ENCODE measurements around the gene PKN1.

Gene PKN1

DNA sequence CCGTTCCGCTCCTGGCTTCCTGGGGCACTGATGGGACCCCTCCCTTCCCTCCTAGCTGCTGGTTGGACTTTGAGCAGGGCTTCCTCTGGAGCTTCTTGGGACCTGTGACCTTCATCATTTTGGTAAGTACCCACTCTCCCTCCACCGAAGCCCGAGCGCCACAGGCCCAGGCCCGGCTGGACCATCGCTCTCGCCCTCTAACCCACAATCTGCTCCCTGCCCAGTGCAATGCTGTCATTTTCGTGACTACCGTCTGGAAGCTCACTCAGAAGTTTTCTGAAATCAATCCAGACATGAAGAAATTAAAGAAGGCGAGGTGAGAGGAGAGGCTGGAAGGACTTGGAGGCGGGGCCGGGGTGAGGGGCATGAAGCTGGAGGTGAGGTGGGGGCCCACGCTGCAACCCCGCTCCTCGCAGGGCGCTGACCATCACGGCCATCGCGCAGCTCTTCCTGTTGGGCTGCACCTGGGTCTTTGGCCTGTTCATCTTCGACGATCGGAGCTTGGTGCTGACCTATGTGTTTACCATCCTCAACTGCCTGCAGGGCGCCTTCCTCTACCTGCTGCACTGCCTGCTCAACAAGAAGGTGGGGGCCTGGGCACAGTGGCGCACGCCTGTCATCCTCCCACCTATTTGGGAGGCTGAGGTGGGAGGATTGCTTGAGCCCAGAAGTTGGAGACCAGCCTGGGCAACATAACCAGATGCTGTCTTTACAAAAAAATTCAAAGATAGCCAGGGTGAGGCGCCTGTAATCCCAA is 26.3 kb upstream of the PKN1 start:
- DNase-seq = no peak

- DNase-seq = no peak
Observed at GRCh38 chr19:14407605-14408484, 25.3 kb upstream of the PKN1 start.

DNA sequence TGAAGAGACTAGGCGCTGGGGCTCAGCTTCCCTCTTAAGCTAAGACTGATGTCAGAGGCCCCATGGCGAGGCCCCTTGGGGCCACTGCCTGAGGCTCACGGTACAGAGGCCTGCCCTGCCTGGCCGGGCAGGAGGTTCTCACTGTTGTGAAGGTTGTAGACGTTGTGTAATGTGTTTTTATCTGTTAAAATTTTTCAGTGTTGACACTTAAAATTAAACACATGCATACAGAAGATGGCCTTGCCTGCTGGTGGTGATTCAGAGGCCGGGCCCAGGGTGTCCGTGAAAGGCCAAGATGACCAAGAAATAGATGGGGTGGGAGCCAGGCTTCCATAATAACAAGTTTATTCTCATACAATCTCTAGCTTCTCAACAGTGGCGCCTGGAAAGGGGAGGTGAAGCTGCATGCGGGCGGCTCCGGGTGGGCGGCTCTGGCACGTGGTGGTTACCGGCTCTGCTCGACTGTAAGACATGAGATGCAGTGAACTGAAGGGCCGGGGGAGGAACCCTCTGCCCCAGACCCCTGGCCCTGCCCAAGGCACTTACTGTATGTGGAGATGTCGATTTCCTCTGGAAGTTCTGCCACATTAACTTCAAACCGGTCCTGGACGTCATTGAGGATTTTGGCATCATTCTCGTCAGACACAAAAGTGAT is 24.5 kb upstream of the PKN1 start:
- no peak for DNase-seq

GRCh38 chr19:14409146-14410023 is 23.7 kb upstream of the PKN1 start:
- no peak for DNase-seq

- no peak for DNase-seq
Observed at GRCh38 chr19:14410091-14411051, 22.7 kb upstream of the PKN1 start.

DNA sequence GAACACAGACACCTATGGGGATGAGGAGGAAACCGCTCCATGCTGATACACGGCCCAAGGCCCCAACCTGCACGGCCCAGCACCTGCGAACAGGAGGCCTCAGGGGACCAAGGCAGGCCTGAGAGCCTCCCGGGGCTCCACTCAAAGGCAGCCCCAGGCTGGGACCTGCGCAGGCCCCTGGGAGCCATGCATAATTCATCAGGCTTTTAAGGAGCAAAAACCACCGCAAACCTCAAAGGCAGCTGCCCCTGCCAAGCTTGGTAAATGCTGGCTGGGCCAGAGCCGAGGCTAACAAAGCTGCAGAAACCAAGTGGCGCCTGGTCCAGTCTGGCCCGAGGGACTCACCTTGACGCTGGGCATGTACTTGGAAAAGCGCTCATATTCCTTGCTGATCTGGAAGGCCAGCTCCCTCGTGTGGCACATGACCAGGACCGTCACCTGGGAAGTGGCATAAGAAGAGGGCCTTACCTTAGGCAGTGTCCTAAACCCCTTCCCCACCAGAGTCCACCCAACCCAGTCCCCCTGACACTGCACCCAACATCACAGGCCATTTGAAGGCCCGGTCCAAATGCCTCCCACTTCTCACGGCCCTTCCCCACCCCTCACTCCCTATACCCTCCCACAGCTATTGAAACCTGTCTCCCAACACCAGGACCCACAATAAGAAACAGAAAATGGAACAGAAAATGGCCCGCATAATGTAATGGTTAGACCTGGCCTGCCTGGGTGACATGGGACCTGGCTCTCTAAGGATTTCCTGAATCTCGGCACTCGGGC is 21.8 kb upstream of the PKN1 start:
- no peak for DNase-seq

DNA sequence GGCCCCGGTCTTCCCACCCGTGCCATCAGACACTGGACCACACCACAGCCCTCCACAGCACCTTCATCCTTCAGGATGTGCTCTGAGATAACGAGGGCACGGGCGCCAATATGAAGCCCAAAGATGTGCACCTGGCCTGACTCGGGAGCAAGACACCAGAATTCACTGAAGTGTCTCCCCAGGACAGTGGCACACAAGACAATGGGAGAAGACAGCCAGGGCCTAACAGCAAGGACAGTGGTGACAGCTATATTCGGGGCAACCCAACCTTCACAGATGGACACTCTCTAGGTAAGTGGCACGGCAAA is 21.2 kb upstream of the PKN1 start:
- DNase-seq = no peak

DNA sequence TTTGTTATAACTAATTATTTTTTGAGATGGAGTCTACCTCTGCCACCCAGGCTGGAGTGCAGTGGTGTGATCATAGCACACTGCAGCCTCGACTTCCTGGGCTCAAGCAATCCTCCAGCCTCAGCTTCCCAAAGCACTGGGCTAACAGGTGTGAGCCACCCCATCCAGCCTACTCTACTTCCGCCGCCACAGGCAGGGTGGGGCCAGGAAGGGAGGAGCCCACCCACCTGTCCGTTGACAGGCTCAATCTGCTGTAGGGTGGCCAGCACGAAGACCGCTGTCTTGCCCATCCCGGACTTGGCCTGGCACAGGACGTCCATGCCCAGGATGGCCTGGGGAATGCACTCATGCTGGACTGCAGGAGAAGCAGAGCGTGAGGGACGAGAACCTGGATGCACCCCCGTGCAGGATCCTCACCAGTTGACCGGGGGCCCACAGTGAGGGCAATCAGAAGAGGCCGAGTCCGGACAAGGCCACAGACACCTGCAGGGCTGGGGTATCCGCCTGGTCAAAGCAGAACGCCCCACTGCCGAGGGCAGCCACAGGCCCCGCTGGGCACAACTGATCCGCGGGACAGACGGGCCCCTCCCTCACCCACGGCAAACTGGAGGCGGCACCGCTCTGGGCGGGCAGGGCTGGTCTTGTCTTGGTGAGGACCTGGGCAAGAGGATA is 20.6 kb upstream of the PKN1 start:
- DNase-seq = no peak

DNA sequence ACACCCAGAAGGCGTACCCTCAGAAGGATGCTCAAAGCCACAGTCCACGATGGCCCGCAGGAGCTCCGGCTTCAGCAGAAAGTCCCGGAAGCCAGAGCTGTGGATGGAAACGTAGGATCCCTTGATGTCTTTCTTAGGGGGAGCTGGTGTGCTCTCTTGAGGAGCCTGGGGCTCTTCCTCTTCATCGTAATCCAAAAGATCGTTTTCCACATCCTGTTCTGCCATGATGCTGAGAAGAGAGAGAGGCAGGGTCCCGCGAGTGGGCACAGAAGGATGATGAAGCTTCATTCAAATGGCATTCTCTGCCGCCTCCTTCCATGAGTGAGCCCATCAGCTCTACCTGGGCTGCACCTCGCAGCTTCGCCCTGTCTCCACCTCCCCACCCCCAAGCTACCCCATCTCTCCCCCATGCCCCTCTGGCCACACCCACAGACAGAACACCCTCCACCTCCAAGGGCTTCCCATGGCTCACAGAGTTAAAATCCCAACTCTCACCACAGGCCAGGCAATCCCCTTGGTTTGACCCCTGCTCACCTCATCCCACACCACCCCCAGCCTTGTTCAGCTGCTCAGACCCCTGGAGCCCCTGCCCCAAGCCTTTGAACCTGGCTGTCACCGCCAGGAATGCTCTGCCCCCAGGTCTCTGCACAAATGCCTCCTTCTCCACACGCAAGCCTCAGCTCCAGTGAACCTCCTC is 20.0 kb upstream of the PKN1 start:
- no peak for DNase-seq

DNA sequence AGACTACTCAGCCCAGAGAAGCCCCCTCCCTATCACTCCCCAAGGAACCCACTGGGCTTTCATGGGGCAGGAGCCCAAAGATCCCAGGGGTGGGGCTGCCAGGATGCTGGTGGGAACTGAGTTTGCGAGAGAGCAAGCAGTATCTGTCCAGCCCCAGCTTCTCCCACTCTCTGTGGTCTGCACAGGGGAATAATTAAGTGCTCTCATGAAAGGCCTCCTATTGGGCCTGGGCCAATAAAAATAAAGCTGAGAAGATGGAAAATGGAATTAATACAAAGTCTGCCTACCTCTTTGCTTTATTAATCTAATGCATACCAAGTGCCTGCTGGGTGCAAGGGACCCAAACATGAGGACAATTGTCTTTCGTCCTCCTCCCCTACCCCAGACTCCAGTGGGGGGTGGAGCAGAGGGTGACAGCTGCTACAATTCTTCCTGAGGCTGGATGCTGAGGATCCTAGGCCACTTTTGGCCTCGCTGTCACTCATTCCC is 19.4 kb upstream of the PKN1 start:
- no peak for DNase-seq

DNA sequence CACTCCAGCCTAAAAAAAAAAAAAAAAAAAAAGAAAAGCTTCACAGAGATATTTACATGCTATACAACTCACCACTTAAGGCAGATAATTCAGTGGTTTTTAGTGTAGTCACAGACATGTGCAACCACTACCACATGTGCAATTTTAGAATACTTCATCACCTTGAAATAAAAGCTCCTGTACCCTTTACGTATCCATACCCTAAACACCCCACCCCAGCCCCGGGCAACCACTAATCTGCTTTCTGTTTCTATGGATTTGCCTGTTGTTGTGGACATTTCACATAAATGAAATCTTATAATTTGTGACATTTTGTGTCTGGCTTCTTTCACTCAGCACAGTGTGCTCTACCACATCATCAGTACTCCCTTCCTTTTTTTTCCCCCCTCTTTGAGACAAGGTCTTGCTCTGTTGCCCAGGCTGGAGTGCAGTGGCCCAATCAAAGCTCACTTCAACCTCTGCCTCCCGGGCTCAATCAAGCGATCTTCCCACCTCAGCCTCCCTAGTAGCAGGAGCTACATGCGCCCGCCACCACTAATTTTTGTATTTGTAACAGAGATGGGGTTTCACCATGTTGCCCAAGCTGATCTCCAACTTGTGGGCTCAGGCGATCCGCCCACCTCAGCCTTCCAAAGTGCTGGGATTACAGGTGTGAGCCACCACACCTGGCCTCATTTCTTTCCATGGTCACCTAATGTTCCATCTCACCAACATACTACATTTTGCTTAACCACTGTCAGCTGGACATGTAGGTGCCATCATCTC is 18.0 kb upstream of the PKN1 start:
- no peak for DNase-seq

DNA sequence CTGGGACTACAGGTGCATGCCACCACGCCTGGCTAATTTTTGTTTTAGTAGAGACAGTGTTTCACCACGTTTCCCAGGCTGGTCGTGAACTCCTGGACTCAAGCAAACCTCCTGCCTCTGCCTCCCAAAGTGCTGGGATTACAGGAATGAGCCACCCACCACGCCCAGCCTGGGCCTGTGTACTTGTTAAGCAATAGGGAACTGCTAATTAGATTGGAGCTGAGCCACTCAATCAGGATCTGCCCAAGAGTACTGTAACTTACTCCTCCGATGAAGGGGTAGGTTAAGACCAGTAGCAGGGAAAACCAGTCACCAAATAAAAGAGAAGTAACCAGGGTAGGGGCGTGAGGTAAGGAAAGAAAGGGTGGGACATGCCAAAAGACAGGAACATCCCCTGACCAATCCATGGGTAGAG is 16.3 kb upstream of the PKN1 start:
- no peak for DNase-seq

GRCh38 chr19:14418856-14419105 is 14.3 kb upstream of the PKN1 start:
- no peak for DNase-seq

DNA sequence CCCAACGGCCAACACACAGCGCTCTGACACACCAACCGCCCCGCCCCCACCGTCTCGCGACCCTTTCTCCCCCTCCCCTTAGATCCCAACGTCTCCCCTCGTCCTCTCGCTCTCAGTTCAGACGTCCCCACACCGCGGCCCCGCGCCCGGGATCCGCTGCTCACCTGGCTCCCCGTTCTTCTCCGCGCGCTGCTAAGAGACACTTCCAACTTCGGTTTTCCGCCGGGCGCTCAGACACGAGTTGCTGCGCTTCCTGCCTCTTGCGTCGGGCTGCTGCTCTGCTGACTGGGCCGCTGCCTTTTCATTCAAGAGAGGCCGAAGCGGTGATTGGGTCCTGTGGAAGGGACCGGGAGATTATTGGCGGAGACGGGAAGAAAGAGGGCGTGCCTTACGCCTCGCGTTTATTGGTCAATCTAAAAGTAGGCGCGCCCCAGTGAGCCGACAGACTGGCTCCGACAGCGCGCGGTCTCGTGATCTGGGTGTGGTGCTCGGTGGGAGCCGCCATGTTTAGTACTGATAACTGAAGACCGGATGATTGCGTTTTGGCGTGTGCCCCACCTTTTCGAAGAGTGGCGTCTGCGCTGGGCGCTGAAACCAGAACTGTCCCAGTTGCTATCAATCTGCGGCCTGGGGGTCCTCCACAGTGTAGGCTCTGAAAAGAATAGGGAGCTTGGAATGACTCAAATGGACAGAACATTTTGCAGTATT is 13.8 kb upstream of the PKN1 start, which contains the start of gene DDX39A:
Gene DDX39A (minus strand): TSS at position 236 of the 708 bp plus-strand sequence. CDS start 6,121 bp downstream, outside the sequence.
- DNase-seq = peak; percentile 99

DNA sequence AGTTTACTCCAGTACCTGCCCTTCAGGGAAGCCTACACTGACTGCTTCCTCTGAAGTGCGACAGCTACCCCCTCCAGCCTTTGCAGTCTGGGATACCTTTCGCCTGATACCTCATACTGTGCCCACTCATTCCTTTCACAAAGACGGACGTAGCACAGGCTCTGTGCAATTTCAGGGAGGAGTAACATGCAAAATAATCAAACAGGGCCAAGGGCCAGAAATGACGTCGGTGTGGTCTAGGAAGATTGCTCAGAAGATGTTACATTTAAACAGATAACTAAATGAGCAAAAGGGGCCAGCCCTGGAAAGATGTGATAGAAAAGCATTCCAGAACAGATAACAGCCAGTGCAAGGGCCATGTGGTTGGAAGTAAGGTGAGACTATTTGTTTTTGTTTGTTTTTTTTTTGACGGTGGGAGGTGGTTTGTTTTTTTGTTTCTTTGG is 7.4 kb upstream of the PKN1 start:
- DNase-seq = no peak

DNA sequence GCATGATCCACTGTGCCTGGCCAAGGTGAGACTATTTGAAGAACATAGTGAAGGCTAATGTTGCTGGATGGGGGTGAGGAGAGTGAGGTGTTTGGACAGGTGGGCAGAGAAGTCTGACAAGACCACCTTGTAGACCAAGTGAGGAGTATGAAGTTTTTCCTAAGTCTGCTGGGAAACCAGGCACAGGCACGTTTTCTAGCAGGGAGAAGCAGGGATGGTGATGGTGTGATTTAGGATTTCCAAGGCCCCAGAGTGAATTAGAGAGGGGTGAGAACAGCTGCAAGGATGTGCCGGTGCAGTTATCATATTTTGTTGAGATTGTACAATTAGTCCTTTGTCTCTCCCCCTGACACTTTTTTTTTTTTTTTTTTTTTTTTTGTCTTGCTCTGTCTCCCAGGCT is 5.6 kb upstream of the PKN1 start:
- no peak for DNase-seq

- DNase-seq = no peak
Observed at GRCh38 chr19:14428882-14429416, 4.2 kb upstream of the PKN1 start.

- DNase-seq = no peak
Observed at GRCh38 chr19:14430712-14431111, 2.4 kb upstream of the PKN1 start.

Measured in midbrain (tissue), 1 donor.